ENCODE measurements around the gene TRIM60. TPM values are rescaled to one million over a fixed set of nuclear protein-coding genes. Genes with fewer than 3 reads are reported as not detected.
A peak's percentile ranks its signal among the peaks of the same experiment; 100 is the strongest.
"Not testable (repeated sequence)": the region's sequence is repeated elsewhere in the genome, so short reads cannot be mapped to it uniquely, and the experiment has no call there.

The TRIM60 gene
- polyA plus RNA-seq, 2 of the 4 experiments (the other 2 are of a cell fraction): not detected

DNA sequence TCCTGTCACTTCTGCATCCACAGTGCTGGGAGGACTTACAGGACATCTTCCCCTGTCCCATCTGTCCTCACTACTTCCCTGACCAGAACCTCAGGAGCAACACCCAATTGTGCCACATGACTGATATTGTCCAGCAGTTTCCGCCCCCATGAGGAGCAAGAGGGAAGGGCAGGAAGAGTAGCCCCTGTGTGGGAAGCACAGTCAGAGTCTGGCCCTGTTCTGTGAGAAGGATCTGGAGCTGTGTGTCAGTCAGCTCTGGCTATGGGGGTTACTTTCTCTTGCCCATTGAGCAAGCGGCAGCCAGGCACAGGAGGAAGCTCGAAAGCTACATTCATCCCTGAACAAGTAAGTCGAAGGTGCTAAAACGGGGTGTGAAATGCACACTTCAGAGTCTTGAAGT lies 14.8 kb upstream of the TRIM60 start:
- Histone ChIP-seq H3K9me3 (no peaks in the 10 kb centered on the region), H3K4me2 (no peak overlapping the region), H3K27ac (no peak overlapping the region), H3K4me3 (no peak overlapping the region), H3K4me1 (no peaks in the 10 kb centered on the region)
- peak; percentile 1 to 16 for DNase-seq (ENCODE audit: low read depth in 1 of 2, low spot score in 1 of 2)
- ATAC-seq: peak; percentile 76 to 91
- TF ChIP-seq, protein P1, sequence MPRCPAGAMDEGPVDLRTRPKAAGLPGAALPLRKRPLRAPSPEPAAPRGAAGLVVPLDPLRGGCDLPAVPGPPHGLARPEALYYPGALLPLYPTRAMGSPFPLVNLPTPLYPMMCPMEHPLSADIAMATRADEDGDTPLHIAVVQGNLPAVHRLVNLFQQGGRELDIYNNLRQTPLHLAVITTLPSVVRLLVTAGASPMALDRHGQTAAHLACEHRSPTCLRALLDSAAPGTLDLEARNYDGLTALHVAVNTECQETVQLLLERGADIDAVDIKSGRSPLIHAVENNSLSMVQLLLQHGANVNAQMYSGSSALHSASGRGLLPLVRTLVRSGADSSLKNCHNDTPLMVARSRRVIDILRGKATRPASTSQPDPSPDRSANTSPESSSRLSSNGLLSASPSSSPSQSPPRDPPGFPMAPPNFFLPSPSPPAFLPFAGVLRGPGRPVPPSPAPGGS (IDR thresholded peaks at IDR 0.05): no peak
- TF ChIP-seq, protein P2, sequence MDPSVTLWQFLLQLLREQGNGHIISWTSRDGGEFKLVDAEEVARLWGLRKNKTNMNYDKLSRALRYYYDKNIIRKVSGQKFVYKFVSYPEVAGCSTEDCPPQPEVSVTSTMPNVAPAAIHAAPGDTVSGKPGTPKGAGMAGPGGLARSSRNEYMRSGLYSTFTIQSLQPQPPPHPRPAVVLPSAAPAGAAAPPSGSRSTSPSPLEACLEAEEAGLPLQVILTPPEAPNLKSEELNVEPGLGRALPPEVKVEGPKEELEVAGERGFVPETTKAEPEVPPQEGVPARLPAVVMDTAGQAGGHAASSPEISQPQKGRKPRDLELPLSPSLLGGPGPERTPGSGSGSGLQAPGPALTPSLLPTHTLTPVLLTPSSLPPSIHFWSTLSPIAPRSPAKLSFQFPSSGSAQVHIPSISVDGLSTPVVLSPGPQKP (IDR thresholded peaks at IDR 0.05; ENCODE audit: low read depth, low read length): no peak
- TF ChIP-seq BHLHE40 (IDR thresholded peaks at IDR 0.05; ENCODE audit: low read depth, low read length): no peak
- TF ChIP-seq FOXS1 (CRISPR knock-in tag; IDR thresholded peaks at IDR 0.05): no peak
- no peak for TF ChIP-seq MYC (IDR thresholded peaks at IDR 0.05; ENCODE audit: borderline replicate concordance, low read length)
- TF ChIP-seq NPAS2 (CRISPR knock-in tag; IDR thresholded peaks at IDR 0.05; ENCODE audit: borderline replicate concordance): no peak
- TF ChIP-seq CBX2 (IDR thresholded peaks at IDR 0.05; ENCODE audit: borderline replicate concordance, low read depth): no peak
- no peak for TF ChIP-seq RNF2 (IDR thresholded peaks at IDR 0.05; ENCODE audit: borderline replicate concordance, low read depth)
- TF ChIP-seq TFCP2L1 (CRISPR knock-in tag; IDR thresholded peaks at IDR 0.05): no peak
- no peak for TF ChIP-seq FOSL2 (IDR thresholded peaks at IDR 0.05)
- no peak for TF ChIP-seq FOSL2 (CRISPR knock-in tag; IDR thresholded peaks at IDR 0.05)
- TF ChIP-seq ZNF302 (CRISPR knock-in tag; IDR thresholded peaks at IDR 0.05): no peak
- no peak for TF ChIP-seq TP53 (CRISPR knock-in tag; IDR thresholded peaks at IDR 0.05)
- no peak for TF ChIP-seq KDM1A (IDR thresholded peaks at IDR 0.05; ENCODE audit: low read depth)
- no peak for TF ChIP-seq RARB (CRISPR knock-in tag; IDR thresholded peaks at IDR 0.05)
- TF ChIP-seq HOXB5 (CRISPR knock-in tag; IDR thresholded peaks at IDR 0.05): no peak
- TF ChIP-seq MAFK (IDR thresholded peaks at IDR 0.05; ENCODE audit: partially characterized antibody): no peak
- WGBS (ENCODE audit: missing lambda C conversion rate): 28% methylated on average over 5 of the region's 5 CpGs
- ChIA-PET CTCF (no interaction called here), POLR2A (no interaction called here)
- no peak for FAIRE-seq

DNA sequence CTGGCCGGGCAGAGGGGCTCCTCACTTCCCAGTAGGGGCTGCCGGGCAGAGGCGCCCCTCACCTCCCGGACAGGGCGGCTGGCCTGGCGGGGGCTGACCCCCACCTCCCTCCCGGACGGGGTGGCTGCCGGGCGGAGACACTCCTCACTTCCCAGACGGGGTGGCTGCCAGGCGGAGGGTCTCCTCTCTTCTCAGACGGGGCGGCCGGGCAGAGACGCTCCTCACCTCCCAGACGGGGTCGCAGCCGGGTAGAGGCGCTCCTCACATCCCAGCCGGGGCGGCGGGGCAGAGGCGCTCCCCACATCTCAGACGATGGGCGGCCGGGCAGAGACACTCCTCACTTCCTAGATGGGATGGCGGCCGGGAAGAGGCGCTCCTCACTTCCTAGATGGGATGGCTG lies 11.8 kb upstream of the TRIM60 start:
- H3K27ac ChIP-seq; H3K4me3 ChIP-seq; POLR2A ChIA-PET; ATAC-seq; H3K4me1 ChIP-seq; H3K9me3 ChIP-seq; FAIRE-seq; DNase-seq (ENCODE audit: low read depth in 1 of 2, low spot score in 1 of 2); CTCF ChIA-PET; H3K4me2 ChIP-seq: not testable (repeated sequence)
- no CpG with 5 or more reads among the region's 30 CpGs for WGBS (ENCODE audit: missing lambda C conversion rate)

DNA sequence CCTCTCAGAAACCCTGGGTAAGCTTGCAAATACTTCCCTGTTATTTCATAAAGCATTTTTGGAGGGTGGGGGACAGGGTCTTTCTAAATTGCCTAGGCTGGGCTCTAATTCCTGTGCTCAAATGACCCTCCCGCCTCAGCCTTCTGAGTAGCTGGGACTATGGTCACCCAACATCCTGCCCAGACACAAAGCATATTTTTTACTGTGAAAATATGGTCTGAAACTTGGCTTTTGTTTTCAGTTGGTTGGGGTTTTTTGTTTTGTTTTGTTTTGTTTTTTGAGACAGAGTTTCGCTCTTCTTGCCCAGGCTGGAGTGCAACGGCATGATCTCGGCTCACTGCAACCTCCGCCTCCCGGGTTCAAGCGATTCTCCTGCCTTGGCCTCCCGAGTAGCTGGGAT lies 6.0 kb upstream of the TRIM60 start:
- CTCF ChIA-PET: interaction anchor here (0.6 kb wide), 1 partner anchor 10 kb away, joined by 4 read pairs; no protein-coding TSS in a partner anchor
- not testable (repeated sequence) for ATAC-seq; DNase-seq (ENCODE audit: low read depth in 1 of 2, low spot score in 1 of 2)

DNA sequence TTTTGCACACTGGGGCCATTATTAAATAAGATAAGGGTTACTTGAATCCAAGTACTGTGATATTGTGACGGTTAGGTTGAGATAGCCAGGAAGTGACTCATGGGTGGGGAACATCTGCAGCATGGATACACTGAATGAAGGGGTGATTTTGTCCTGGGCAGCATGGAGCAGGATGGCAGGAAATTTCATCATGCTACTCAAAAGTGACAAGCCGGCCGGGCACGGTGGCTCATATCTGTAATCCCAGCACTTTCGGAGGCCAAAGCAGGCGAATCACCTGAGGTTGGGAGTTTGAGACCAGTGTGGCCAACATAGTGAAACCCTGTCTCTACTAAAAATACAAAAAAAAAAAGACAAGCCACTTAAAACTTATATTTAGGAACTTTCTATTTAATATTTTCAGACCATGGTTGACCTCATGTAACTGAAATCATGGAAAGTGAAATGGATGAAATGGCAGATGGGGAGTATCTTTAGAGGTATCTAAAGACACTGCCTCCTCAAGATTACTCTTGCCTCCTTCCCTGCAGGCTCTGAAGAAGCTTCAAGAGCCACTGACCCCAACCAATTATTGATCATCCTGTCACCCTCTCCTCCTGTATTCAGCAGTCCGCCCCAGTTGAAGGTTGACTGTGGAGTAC lies 3.9 kb upstream of the TRIM60 start:
- Histone ChIP-seq H3K9me3 (no peaks in the 10 kb centered on the region), H3K27ac (no peak overlapping the region), H3K4me2 (no peak overlapping the region), H3K4me1 (no peaks in the 10 kb centered on the region), H3K4me3 (no peak overlapping the region)
- 70% methylated on average over 7 of the region's 7 CpGs for WGBS (ENCODE audit: missing lambda C conversion rate)
- no peak for FAIRE-seq
- ChIA-PET POLR2A (no interaction called here), CTCF (no interaction called here)
- ATAC-seq: no peak
- TF ChIP-seq NFE2L2 (conservative IDR thresholded peaks at IDR 0.05; ENCODE audit: low read length) (no peak), ESRRA (IDR thresholded peaks at IDR 0.05; ENCODE audit: borderline replicate concordance, low read length) (no peak), CHD2 (IDR thresholded peaks at IDR 0.05; ENCODE audit: low read length, partially characterized antibody) (no peak), ZSCAN20 (CRISPR knock-in tag; IDR thresholded peaks at IDR 0.05) (no peak), JUN (IDR thresholded peaks at IDR 0.05) (no peak), CEBPB (IDR thresholded peaks at IDR 0.05) (no peak)
- TF ChIP-seq, protein P2 (IDR thresholded peaks at IDR 0.05; ENCODE audit: low read depth, low read length): no peak
- no peak for DNase-seq (ENCODE audit: low read depth in 1 of 2, low spot score in 1 of 2)

More for the DNA sequence above, 6.0 kb upstream of the TRIM60 start:
- H3K9me3 ChIP-seq, H3K4me2 ChIP-seq, FAIRE-seq, POLR2A ChIA-PET, H3K27ac ChIP-seq, H3K4me3 ChIP-seq, H3K4me1 ChIP-seq: not testable (repeated sequence)
- 77% methylated on average over 8 of the region's 8 CpGs for WGBS (ENCODE audit: missing lambda C conversion rate)

All from A549 (cell line).